ENCODE measurements around the gene AAK1.
A peak's percentile ranks its signal among the peaks of the same experiment; 100 is the strongest.

AAK1 gene

DNA sequence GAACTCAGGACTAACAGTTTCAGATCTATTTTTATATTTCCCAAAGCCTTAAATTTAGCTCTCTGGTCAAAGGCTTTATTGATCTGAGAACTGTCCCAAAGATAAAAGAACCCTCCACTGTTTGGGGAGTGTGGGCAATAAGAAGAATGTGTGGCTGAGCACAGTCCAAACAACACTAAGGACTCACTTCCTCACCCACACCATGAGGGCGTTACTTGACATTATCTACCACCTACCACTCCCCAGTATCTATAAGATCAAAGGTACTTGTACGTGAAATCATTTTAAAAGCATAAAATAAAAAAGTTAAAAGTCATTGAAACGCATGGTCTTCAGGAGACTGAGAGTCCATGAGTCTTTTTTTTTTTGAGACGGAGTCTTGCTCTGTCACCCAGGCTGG lies 151.7 kb downstream of the AAK1 start:
- no peak for DNase-seq (ENCODE audit: low read depth)

DNA sequence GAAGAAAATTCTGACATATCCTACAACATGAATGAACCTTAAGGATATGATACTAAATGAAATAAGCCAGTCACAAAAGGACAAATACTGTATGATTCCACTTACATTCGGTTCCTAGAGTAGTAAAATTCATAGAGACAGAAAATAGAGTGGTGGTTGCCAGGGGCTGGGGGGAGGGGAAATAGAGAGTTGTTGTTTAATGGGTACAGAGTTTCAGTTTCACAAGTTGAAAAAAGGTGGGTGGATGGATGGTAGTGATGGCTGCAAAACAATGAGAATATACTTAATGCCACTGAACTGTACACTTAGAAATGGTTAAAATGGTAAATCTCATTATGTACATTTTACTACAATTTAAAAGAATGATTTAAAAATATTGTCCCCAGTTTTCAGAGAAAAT lies 153.1 kb downstream of the AAK1 start:
- peak; percentile 2 for DNase-seq (ENCODE audit: low read depth)

DNA sequence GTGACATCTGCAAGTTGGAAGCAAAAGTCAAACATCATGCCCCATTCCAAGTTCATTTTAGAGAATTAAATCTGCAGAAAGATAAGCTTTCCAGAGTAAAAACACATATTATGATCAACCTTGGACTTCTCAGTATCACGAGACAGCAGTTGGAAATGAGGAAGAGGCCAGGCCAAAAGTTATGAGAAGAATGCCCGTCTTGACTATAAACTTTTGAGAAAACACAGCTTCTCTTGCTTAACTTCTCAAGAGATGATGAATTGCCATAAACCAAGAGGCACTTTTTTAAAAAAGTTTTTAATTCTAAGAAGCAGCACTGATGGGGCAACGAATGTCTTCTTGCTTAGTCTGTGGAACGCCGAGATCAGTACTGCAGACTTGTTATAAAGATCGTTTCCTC lies 153.7 kb downstream of the AAK1 start:
- no peak for DNase-seq (ENCODE audit: low read depth)

DNA sequence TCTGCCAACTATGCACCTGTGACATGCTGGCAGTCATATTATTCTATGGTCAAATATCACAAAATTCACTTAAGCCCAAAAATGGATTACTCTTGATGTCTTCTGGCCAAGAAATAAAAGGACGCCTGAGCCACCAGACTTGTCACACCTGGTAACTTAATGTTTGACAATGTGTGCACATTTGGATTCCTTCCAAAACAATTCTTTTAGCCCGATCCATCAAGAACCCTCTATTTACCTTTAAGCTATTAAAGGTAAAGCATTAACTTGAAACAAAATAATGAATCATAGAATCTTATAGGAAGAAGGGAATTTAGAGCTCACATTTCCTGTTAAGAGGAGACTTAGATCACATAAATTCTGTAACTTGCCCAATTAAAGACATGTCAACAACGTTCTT lies 159.8 kb downstream of the AAK1 start:
- DNase-seq (ENCODE audit: low read depth) = no peak

DNA sequence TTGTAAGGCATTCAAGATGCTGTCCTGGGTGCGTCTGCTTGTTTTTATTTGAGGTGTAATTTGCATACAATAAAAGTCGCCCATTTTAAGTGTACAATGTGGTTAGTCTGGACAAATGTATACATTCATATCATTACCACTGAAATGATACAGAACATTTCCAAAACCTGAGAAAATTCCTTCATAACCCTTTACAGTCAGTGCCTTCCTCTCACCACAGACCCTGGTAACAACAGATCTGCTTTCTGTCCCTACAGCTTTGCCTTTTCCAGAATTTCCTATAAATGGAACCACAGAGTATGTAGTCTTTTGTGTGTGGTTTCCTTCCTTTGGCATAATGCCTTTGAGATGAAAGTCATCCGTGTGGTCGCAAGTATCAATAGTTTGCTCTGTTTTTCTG lies 160.5 kb downstream of the AAK1 start:
- no peak for DNase-seq (ENCODE audit: low read depth)

DNA sequence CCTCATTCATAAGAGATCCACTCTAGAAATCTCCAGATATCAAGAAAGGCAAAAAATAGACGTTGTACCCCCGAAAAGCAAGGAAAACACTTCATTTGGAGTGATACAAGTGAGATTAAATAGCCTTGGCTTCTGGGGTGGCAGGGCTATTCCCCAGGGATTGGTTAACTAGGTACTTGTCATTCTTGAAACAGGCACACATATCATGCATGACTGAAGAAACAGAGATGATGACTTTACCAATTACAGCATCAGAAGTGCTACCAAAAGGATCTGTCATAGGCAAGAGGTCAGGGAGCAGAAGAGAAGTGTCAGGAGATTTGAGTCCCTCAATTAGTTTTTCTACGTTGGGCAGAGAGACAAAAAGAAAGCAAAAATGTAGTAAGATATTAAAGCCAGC lies 161.1 kb downstream of the AAK1 start:
- no peak for DNase-seq (ENCODE audit: low read depth)

DNA sequence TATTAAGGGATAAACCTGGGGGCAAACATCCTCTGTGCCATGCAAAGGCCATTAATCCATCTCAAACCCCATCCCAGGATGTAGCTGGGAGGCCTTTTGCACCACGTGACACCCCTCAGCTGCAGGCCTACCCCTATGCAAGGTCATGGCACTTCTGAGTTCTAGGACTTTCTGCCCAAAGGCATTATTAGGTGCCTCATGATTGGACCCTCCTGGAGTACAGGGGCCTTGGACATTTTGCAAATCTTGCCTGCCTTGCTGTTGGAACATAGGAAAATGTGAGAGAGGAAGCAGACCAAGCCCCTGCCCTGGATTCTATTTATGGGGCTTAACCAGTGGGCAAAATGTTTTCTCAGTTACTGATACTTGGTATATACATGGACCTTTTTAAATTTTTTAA lies 162.1 kb downstream of the AAK1 start:
- no peak for DNase-seq (ENCODE audit: low read depth)

DNA sequence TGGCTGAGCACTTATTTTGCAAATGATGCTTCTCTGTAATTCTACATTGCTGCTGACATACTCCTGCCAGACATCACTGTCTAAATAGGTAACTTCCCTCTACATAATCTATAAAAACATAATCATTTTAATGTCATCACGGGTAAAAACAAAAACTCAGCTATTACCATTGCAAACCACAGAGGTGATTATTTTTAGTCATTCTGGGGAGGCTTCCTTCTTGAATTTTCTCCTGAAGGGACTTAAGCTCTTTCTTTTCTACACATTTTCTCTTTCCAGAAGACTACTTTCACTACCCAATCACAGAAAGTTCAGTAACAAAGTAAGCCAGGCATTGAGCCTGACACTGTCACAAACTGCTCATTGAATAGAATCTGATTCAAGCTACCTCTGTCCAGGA lies 165.9 kb downstream of the AAK1 start:
- no peak for DNase-seq (ENCODE audit: low read depth)

DNA sequence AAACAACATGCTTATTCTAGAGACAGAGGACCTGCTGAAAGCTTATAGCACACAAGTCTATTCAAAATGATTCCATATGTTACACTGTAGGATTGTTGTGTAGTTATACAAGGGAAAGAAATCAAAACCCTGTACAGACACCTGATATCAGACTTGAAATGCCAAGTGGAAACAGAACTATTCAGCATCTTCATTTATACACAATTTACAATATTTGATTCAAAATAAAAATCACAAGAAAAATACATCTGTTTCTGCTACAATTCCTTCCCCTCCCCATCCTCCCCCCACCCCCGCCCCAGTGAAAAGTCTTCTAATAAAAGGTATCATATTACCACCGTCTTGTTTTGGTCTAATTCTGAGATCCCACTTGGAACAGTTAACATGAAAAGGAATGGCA lies 168.9 kb downstream of the AAK1 start:
- no peak for DNase-seq (ENCODE audit: low read depth)

DNA sequence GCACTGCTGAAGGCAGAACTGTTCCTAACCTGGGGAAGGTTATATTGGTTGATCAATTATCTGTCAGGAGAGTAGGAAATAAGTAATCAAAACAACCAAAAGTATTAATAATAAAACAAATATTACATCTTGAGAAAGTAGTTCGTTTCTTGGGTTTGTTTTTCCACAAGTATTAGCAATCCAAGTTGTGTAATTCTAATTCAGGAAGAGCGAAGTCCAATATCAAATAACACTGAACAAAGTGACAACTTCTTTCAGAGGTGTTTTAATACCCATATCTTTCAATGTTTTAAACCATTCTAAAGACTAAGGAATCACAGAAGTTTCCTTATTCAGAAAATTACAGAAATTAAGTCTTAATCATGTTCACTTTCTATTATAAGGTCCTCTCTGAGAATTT lies 171.7 kb downstream of the AAK1 start:
- no peak for DNase-seq (ENCODE audit: low read depth)

DNA sequence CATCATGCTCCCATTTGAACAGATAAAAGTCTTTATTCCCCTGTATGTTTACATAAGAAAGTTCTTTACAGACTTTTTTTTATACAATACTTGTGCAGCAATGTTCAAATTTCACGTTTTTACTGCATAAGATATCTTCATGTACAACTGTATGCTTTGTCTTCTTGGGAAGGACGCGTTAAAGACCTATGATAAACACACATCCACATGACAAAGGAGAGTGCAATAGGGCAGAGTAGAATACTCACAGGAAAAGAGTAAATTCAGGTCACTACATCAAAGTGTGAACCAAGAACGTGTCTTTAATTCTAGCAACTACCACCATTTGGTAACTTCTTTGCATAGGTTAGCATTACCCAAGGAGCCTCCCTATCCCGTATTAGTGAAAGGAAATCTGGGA lies 172.6 kb downstream of the AAK1 start:
- DNase-seq (ENCODE audit: low read depth) = no peak

DNA sequence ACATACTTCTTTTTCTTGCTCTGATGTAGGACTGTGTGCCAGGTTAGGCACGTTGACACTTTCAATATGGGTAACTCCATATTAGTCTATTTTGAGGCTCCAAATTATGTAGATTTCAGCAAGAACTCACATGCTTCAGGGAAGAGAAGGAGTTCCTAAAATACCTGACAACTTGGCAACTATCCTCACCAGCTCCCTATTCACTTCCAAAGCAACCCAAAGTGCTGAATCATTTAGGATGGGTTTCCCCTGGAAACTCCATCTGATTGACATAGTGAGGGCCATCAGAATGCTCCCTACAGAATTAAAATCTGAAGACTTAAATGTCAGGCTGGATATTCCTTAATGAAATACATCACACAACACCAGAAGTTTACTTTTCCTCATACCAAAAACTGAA lies 173.8 kb downstream of the AAK1 start:
- no peak for DNase-seq (ENCODE audit: low read depth)

DNA sequence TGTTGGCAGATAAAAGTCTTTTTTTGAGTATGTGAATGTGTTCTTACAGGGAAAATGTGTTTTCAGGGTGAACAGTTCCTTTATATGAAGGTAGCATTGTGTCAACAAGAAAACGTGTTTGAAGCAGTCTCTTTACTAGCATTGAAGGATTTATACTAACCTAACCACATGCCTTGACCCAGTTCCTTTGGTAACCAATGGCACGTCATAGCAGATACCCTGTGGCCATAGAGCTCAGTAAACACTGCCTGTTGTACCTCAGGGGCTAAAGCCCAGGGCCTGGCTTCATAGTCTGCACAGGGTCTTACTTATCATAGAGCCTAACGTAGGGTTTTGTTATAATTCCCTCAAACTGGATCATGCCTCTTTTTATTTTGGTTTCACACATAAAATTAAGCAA lies 174.2 kb downstream of the AAK1 start:
- DNase-seq (ENCODE audit: low read depth) = no peak

DNA sequence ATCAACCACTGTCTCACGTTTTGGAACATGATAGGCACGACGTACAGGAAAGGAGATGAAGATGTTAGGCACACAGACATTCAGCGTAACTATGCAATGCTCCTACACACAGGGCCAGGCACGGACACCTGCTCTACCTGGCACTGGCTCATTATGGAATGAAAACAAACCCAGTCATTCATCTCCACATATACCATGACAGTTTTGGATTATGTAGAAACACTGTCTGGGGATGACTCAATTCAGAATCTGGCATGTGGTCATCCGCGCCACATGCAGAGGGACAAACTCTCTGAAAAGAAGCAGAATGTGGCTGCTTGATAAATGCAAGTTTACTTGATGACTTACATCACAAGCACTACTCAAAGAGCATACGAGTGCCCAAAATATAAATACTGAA lies 176.8 kb downstream of the AAK1 start:
- DNase-seq (ENCODE audit: low read depth) = no peak

DNA sequence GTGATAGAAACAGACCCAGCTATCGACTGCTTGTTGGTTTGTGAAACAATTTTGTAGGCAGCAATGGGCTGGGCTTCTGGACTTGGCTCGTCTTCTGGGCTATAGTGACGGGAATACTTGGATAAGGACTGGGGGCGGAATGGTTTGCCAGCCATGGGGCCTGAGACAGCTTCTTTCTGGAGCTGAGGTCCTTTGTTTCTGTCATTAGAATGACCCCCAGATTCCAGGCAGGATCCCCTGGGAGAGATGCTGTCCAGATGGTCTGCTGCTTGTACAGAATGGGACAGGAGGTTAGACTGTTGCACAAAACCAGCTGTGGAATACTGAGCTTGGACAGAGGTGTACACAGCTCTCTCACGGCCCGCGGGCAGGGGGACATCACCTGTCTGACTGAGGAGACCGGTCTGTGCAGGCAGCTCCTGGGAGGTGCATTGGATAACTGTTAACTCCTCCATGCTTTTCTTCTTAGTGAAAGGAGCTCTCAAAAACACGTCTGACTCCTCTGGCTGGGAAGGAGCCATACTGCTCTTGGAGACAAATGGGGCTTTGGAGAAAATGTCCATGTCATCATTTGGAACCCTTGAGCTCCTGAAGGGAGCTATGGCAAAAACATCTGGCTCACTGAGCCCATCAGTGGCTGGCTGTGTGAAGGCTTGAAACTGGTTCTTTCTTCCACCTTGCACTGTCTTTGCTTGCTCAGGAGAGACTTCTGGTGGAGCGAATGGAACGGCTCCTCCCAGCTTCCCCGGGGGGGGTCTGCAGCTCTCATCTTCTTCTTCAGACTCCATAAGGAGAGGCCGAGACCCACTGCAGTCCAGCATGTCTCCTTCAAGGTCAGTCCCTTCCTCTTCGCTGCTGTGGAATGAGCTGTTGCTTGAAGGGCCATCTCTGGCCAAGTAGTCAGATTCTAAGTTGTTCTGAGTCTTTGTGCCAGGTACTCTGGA lies 177.8 kb downstream of the AAK1 start:
- no peak for DNase-seq (ENCODE audit: low read depth)

DNA sequence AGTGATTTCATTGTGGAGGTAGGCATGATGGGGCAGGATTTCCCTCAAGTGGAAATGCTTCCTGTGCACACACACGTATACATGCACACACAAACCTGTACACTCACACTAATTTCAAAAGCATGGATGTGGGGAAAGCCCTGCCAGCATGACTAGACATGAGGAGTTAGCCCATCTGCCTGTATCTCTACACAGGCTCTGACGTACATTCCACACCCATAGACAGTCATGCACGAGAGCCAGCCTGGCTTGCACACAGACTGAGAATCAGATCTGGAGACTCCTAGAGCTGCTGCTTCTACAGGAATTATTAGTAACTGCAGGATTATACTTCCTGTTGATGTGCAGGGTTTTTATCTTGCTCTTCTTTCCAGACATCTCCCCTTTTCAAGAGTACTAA lies 179.0 kb downstream of the AAK1 start:
- DNase-seq (ENCODE audit: low read depth) = no peak

DNA sequence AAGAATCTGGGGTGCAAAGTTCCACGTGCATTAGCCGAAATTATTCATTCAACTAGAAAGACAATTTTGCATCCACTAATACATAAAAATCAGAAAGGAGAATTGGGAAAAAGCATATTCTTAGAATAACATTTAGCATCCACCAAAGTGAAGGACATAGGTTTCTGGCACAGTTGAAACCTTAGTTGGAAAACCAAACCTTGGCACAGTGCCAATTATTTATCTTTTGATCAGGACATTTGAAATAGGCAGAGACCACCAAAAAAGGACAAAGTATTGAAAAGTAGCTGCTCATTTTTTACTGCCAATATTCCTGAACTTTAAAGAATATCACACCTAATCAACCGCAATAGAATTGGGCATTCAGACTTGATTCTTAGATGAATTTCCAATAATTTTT lies 180.8 kb downstream of the AAK1 start:
- DNase-seq (ENCODE audit: low read depth) = no peak

DNA sequence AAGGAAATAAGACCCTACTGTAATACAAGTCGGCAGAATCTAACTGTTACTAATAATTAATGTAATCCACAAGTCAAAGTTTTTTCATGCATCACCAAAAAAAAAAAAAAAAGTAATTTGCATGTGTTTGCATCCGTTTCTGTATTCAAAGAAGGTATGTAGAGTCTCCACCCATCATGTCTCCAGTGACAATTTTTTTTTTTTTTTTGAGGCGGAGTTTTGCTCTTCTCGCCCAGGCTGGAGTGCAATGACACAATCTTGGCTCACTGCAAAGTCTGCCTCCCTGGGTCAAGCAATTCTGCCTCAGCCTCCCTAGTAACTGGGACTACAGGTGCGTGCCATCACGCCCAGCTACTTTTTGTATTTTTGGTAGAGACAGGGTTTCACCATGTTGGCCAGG lies 182.1 kb downstream of the AAK1 start:
- no peak for DNase-seq (ENCODE audit: low read depth)

DNA sequence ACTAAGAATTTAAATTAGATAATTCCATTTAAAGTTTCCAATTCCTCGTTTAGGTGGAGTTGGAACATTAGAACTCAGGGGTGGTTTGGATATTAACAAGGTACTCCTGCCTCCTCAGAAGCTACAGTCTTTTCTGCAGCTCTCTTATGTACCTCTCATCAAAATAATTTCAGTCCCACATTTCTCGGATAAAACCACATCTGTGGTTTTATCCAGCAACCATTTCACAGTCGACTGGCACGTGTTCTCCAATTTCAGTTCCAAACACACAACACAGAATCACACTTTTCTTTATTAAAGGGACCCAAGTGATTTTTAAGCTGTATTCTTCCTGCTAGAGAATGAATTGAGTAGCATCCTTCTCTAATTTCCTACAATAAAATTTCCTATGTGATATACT lies 183.6 kb downstream of the AAK1 start:
- DNase-seq (ENCODE audit: low read depth) = no peak

DNA sequence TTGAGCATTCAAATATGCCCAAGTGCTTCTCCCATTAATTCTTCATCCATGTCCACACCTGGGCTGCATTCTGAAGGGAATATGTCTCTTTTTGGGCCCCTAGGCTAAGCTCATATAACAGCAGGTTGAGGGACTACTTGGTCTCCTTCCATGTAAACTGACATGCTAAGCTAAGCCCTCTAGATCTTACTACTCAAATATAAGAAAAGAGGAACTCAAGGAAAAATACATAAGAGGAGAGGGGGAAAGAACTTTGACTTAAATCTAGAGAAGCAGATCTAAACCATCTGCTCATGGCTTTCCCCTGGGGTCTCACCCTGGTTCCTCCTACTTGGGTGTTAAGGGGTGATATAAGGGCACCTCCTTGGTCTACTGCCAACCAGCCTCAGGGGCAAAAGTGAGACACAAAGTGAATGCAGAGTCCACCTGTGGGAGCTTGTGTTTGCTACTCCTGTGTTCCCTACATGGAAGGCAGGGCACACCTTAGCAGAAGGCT lies 186.5 kb downstream of the AAK1 start:
- DNase-seq (ENCODE audit: low read depth) = no peak

DNA sequence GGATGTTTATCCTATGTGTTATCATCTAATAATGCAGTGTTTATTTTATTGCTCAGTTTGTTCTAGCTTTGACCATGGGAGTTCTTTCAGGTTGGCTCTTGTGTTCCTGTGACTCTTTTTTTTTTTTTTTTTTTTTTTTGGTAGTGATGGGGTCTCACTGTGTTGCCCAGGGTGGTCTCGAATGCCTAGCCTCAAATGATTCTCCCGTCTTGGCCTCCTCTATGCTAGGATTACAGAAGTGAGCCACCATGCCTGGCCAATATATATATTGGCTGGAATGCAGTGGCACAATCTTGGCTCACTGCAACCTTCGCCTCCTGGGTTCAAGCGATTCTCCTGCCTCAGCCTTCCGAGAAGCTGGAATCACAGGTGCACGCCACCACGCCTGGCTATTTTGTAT lies 187.4 kb downstream of the AAK1 start:
- DNase-seq (ENCODE audit: low read depth) = no peak

DNA sequence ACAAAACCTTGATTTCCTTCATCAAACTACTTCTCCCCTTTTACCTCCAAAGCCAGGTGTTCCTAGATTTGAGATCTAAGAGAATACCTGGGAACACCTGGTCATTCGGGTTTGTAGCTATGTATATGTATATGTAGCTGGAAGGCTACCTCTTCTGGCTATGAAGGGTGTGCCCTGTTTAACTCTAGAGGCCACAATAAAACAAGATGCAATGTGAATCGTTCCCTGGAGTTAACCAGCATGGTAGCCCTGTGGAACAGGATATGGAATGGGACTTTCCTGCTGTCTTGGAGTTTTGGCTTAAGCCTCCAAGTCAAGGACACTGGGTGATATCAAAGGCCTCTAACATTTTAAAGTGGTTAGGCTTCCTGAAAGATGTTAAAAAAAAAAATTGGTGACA lies 188.6 kb downstream of the AAK1 start:
- DNase-seq (ENCODE audit: low read depth) = no peak

DNA sequence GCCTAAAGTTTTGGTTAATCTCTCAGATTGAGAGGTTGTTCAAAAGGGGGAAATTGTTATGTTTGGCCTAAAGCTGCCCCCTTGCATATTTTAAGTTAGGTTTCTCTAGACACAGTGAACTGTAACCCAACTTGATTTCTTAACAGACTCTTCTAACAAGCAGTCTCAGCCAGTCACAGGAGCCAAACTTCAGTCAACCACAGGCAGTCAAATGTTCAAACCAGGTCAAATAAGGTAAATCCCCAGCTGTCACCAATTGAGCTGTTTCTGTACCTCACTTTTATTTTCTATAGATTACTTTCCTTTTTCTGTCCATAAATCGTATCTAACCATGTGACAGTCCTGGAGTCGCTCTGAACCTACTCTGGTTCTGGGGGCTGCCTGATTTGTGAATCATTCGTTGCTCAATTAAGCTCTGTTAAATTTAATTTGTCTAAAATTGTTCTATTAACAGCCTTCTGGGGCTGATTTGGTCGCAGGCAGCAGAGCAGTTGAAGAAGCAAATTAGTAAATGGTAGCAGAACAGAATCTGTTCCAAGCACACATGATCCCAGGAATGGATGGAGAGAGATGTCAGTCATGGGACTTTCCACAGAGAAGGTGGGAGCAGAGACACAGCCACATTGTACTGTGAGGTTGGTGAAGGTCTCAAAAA lies 189.9 kb downstream of the AAK1 start:
- no peak for DNase-seq (ENCODE audit: low read depth)

DNA sequence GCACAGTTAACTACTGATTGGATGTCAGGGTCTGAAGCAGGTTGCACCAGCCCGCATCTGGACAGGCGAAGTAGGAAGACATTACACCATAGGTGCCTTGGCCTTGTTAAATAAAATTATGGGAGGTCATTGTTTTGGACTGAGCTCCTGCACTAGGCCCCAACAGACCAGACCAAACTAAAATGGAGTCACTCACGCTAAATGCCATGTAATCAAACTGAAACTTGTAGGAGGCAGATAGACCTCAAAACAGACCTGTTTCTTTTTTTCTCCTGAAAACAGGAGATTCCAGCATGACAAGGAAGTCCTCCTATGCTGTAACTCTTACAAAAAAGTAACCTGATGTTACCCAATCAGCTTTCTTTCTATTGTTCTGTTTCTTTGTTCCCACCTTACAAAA lies 190.9 kb downstream of the AAK1 start:
- DNase-seq (ENCODE audit: low read depth) = no peak
